ENCODE measurements around the gene LRRC36. TPM values are rescaled to one million over a fixed set of nuclear protein-coding genes. Genes with fewer than 3 reads are reported as not detected.

Gene LRRC36
- polyA plus RNA-seq, 1 donor (not counting 4 experiments of a cell fraction or from before 2014, with no cell fraction given), result not detected

- DNase-seq (ENCODE audit: low read depth, low spot score) (no peak), FAIRE-seq (no peak)
- H3K36me3 ChIP-seq (ENCODE audit: control insufficient read depth in 2 of 2, extremely low read depth in 1 of 2, insufficient read depth in 2 of 2, low read length in 2 of 2), result no peaks in the 10 kb centered on the region
- no peaks in the 10 kb centered on the region for H3K9me1 ChIP-seq (ENCODE audit: control insufficient read depth, extremely low read depth, insufficient read depth, low read length)
- TF ChIP-seq, protein P1, sequence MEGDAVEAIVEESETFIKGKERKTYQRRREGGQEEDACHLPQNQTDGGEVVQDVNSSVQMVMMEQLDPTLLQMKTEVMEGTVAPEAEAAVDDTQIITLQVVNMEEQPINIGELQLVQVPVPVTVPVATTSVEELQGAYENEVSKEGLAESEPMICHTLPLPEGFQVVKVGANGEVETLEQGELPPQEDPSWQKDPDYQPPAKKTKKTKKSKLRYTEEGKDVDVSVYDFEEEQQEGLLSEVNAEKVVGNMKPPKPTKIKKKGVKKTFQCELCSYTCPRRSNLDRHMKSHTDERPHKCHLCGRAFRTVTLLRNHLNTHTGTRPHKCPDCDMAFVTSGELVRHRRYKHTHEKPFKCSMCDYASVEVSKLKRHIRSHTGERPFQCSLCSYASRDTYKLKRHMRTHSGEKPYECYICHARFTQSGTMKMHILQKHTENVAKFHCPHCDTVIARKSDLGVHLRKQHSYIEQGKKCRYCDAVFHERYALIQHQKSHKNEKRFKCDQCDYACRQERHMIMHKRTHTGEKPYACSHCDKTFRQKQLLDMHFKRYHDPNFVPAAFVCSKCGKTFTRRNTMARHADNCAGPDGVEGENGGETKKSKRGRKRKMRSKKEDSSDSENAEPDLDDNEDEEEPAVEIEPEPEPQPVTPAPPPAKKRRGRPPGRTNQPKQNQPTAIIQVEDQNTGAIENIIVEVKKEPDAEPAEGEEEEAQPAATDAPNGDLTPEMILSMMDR (optimal IDR thresholded peaks at IDR 0.05 in 1 of 3, IDR thresholded peaks at IDR 0.05 in 1 of 3, conservative IDR thresholded peaks at IDR 0.05 in 1 of 3; ENCODE audit: extremely low read depth in 1 of 3, insufficient read depth in 2 of 3, low read length in 3 of 3), result peak; percentile 84 to 95 (median 90)
- no peak for TF ChIP-seq EZH2 (IDR thresholded peaks at IDR 0.05; ENCODE audit: low read length)
- peaks cover 7% of the 10 kb centered on the region for H4K20me1 ChIP-seq (ENCODE audit: control insufficient read depth, extremely low read depth, insufficient read depth, low read length)
- no peak overlapping the region for H3K4me2 ChIP-seq (ENCODE audit: control insufficient read depth, extremely low read depth, insufficient read depth, low read depth, low read length)
- H3K27ac ChIP-seq (ENCODE audit: control insufficient read depth, insufficient read depth, low read length), result no peak overlapping the region
- no peaks in the 10 kb centered on the region for H3K9me3 ChIP-seq (ENCODE audit: control insufficient read depth, low read depth, low read length)
- dilution Hi-C loops (cut with MboI; ENCODE audit: extremely low pct_ligation_motif_present, low sequenced_read_pairs), result no loop called here
- no peak overlapping the region for H3K9ac ChIP-seq (ENCODE audit: control insufficient read depth, extremely low read depth, insufficient read depth, low read length)
- peaks cover 12% of the 10 kb centered on the region for H3K4me1 ChIP-seq (ENCODE audit: control insufficient read depth, extremely low read depth, insufficient read depth, low read length)
- no peak overlapping the region for H2AFZ ChIP-seq (ENCODE audit: control insufficient read depth, low read length)
- no peak overlapping the region for H3K4me3 ChIP-seq (ENCODE audit: control insufficient read depth in 2 of 3, extremely low read depth in 1 of 3, insufficient read depth in 2 of 3, low read depth in 1 of 3, low read length in 3 of 3)
- peaks cover 34% of the 10 kb centered on the region for H3K27me3 ChIP-seq (ENCODE audit: control insufficient read depth, extremely low read depth, insufficient read depth, low read length)
- H3K79me2 ChIP-seq (ENCODE audit: control insufficient read depth, insufficient read depth, low read length), result no peaks in the 10 kb centered on the region
These were observed 101.6 kb downstream of the LRRC36 start for GRCh38 chr16:67428146-67428731.

GRCh38 chr16:67429053-67429798, 102.6 kb downstream of the LRRC36 start:
- Histone ChIP-seq H2AFZ (ENCODE audit: control insufficient read depth, low read length) (no peak overlapping the region), H3K4me3 (ENCODE audit: control insufficient read depth in 2 of 3, extremely low read depth in 1 of 3, insufficient read depth in 2 of 3, low read depth in 1 of 3, low read length in 3 of 3) (no peak overlapping the region), H3K9ac (ENCODE audit: control insufficient read depth, extremely low read depth, insufficient read depth, low read length) (no peak overlapping the region), H3K4me2 (ENCODE audit: control insufficient read depth, extremely low read depth, insufficient read depth, low read depth, low read length) (no peak overlapping the region), H3K27me3 (ENCODE audit: control insufficient read depth, extremely low read depth, insufficient read depth, low read length) (peaks cover 32% of the 10 kb centered on the region), H3K9me3 (ENCODE audit: control insufficient read depth, low read depth, low read length) (no peaks in the 10 kb centered on the region), H3K9me1 (ENCODE audit: control insufficient read depth, extremely low read depth, insufficient read depth, low read length) (no peaks in the 10 kb centered on the region), H3K79me2 (ENCODE audit: control insufficient read depth, insufficient read depth, low read length) (no peaks in the 10 kb centered on the region), H3K4me1 (ENCODE audit: control insufficient read depth, extremely low read depth, insufficient read depth, low read length) (peaks cover 12% of the 10 kb centered on the region), H3K27ac (ENCODE audit: control insufficient read depth, insufficient read depth, low read length) (no peak overlapping the region), H3K36me3 (ENCODE audit: control insufficient read depth in 2 of 2, extremely low read depth in 1 of 2, insufficient read depth in 2 of 2, low read length in 2 of 2) (no peaks in the 10 kb centered on the region), H4K20me1 (ENCODE audit: control insufficient read depth, extremely low read depth, insufficient read depth, low read length) (peaks cover 7% of the 10 kb centered on the region)
- DNase-seq (ENCODE audit: low read depth, low spot score), result no peak
- no peak for FAIRE-seq
- dilution Hi-C loops (cut with MboI; ENCODE audit: extremely low pct_ligation_motif_present, low sequenced_read_pairs), result no loop called here
- TF ChIP-seq EZH2 (IDR thresholded peaks at IDR 0.05; ENCODE audit: low read length), result no peak
- TF ChIP-seq, protein P1 (optimal IDR thresholded peaks at IDR 0.05 in 1 of 3, IDR thresholded peaks at IDR 0.05 in 1 of 3, conservative IDR thresholded peaks at IDR 0.05 in 1 of 3; ENCODE audit: extremely low read depth in 1 of 3, insufficient read depth in 2 of 3, low read length in 3 of 3), result no peak

Measured in keratinocyte (primary cell).